Muscle of leg (tissue), 11 donors: ENCODE measurements around the gene MUC2. TPM values are rescaled to one million over a fixed set of nuclear protein-coding genes. Genes with fewer than 3 reads are reported as not detected.

ENCODE experiments used
- DNase-seq: peaks from one replicate; pipeline ENCODE4 v3.0.0; 2013
- H3K27ac ChIP-seq: one replicate; pipeline ENCODE4 v1.5.1; 2013; ENCODE audit warnings: mild to moderate bottlenecking, low read length, control low read depth
- H3K27me3 ChIP-seq: one replicate; pipeline ENCODE4 v1.6.1; 2013; ENCODE audit warnings: low read length; ENCODE audit not compliant: control insufficient read depth, insufficient read depth
- H3K36me3 ChIP-seq: one replicate; pipeline ENCODE4 v1.6.1; 2013; ENCODE audit warnings: low read length; ENCODE audit not compliant: control insufficient read depth, insufficient read depth
- H3K4me1 ChIP-seq: one replicate; pipeline ENCODE4 v1.6.1; 2013; ENCODE audit warnings: low read length; ENCODE audit not compliant: control insufficient read depth, insufficient read depth
- H3K4me3 ChIP-seq: one replicate; pipeline ENCODE4 v1.5.1; 2013; ENCODE audit warnings: low read length, control low read depth
- H3K9me3 ChIP-seq: replicated peaks from 2 replicates; pipeline ENCODE4 v1.6.1; 2013; ENCODE audit warnings: low read depth, low read length; ENCODE audit not compliant: control insufficient read depth
- WGBS: methylation state at CpG from one replicate; pipeline ENCODE4 v1.1.5; 2013; ENCODE audit warnings: missing lambda C conversion rate; ENCODE audit not compliant: insufficient coverage; 5-methylcytosine and 5-hydroxymethylcytosine counted together
- polyA plus RNA-seq, 8 donors: library from polyadenylated mRNA; unstranded; fragments of 120-200 nt; gene quantifications; one replicate each; pipeline versions ENCODE4 v1.2.1 to v1.2.3, GENCODE V29; 2013; ENCODE audit warnings: inconsistent platforms in 1 of 8, low replicate concordance in 1 of 8; ENCODE audit not compliant: insufficient read length in 8 of 8, insufficient read depth in 1 of 8
- total RNA-seq: library from RNA; stranded (reverse); fragments of 120-200 nt; gene quantifications from one replicate; pipeline ENCODE4 v1.2.4, GENCODE V29; 2013

The MUC2 gene
- total and polyA plus RNA-seq, 9 donors, result 0.01 to 2.2 (median 0.04) TPM; not detected in 3

DNA sequence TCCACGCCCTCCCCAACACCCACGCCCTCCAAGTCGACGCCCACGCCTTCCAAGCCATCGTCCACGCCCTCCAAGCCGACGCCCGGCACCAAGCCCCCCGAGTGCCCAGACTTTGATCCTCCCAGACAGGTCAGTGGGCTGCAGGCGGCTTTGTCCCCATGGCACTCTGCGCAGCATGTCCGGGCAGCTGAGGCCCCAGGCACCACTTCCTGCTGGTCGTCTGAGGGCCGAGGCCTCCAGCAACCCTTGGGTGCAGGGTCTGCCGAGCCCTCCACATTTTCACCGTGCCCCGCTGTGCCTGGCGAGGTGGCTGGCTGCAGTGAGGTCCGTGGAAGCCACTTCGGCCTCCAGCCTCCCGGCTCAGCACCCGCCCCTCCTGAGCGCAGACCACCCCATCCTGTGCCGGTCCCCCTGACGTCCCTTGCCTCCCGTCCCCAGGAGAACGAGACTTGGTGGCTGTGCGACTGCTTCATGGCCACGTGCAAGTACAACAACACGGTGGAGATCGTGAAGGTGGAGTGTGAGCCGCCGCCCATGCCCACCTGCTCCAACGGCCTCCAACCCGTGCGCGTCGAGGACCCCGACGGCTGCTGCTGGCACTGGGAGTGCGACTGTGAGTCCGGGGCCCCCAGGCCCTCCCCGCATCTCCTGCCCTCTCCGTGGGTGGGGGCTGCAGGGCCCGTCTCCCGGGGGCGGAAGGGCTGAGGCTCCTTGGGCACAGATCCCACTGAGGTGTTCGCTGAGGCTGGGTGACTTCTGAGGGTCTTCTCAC is 26.8 kb downstream of the MUC2 start:
- WGBS, result 91% methylated on average over 50 of the region's 50 CpGs
- H3K9me3 ChIP-seq, result peaks cover 8% of the 10 kb centered on the region
- H3K36me3 ChIP-seq, result no peaks in the 10 kb centered on the region
- no peak overlapping the region for H3K27ac ChIP-seq
- H3K4me1 ChIP-seq, result no peaks in the 10 kb centered on the region
- no peak overlapping the region for H3K4me3 ChIP-seq
- no peaks in the 10 kb centered on the region for H3K27me3 ChIP-seq
- no peak for DNase-seq

DNA sequence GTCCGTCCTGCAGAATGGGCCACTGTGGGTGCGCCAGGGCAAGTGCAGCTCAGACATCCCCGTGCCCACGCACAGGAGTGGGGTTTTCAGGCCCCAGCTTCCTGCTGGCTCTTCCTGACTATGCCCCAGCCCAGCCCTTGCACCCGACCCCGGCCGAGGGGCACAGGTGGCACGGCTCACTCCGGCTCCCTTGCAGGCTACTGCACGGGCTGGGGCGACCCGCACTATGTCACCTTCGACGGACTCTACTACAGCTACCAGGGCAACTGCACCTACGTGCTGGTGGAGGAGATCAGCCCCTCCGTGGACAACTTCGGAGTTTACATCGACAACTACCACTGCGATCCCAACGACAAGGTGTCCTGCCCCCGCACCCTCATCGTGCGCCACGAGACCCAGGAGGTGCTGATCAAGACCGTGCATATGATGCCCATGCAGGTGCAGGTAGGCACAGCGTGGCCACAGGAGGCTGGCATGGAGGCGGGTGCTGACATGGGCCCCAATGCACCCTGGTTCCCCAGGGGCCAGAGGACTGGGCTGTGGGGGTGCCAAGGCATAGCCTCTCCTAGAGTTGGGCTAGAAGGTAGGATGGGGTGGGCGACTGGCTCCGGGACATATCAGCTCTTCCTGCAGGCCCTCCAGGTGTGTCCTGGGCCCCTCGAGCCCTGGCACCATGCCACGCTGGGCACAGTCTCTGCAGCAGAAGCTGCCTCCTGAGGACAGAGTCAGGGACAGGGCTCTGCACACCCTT is 27.7 kb downstream of the MUC2 start:
- H3K36me3 ChIP-seq, result no peaks in the 10 kb centered on the region
- 88% methylated on average over 31 of the region's 31 CpGs for WGBS
- H3K4me3 ChIP-seq, result no peak overlapping the region
- no peak overlapping the region for H3K27ac ChIP-seq
- peaks cover 8% of the 10 kb centered on the region for H3K9me3 ChIP-seq
- DNase-seq, result no peak
- peaks cover 2% of the 10 kb centered on the region for H3K27me3 ChIP-seq
- H3K4me1 ChIP-seq, result no peaks in the 10 kb centered on the region

DNA sequence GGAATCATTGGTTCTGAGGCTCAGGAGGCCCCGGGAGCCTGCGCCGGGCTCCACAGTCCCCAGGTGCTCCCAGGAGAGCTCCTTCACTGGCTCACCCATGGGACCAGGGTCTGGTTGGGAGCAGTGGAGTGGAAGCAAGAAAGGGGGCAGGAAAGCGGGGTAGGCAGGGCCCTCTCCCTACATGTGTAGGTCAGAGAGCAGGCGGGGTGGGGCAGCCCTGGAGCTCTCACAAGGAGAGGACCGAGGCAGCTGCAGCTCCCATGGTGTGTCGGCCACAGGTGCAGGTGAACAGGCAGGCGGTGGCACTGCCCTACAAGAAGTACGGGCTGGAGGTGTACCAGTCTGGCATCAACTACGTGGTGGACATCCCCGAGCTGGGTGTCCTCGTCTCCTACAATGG is 28.3 kb downstream of the MUC2 start:
- Histone ChIP-seq H3K27ac (no peak overlapping the region), H3K36me3 (no peaks in the 10 kb centered on the region), H3K4me3 (no peak overlapping the region), H3K9me3 (peaks cover 8% of the 10 kb centered on the region), H3K4me1 (no peaks in the 10 kb centered on the region), H3K27me3 (peaks cover 5% of the 10 kb centered on the region)
- 87% methylated on average over 11 of the region's 12 CpGs for WGBS
- no peak for DNase-seq

DNA sequence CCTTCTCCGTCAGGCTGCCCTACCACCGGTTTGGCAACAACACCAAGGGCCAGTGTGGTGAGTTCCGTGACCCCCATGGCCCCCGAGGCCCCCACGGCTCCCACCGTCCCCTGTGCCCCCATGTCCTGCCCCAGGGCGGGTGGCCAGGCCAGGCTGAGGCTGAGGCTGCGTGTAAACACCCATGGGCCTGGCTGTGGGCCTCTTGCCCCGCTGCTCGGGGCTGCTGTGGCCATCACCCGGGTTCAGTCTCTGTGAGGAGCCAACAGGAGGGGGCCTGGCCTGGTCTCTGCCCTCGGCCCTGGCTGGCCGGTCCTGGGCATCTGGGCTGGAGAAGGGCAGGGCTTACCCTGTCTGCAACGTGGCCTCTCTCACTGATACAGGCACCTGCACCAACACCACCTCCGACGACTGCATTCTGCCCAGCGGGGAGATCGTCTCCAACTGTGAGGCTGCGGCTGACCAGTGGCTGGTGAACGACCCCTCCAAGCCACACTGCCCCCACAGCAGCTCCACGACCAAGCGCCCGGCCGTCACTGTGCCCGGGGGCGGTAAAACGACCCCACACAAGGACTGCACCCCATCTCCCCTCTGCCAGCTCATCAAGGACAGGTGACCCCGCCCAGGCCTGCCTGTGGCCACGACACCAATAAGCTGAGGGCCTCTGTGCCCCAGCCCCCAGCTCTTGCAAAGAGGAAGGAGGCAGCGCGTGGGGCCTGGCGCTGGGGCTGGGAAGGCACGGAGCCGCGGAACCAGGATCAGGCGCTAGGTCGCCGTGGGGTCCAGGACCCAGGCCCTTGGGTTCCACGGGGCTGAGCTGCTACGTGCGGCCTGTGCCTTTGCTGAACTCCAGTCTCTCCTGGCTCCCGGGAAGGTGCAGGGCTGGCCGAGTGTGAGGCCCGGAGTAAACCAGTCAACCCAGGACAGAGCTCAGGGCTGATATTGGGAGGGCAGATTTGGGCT is 29.0 kb downstream of the MUC2 start:
- H3K36me3 ChIP-seq, result no peaks in the 10 kb centered on the region
- WGBS, result 79% methylated on average over 41 of the region's 44 CpGs
- DNase-seq, result no peak
- no peak overlapping the region for H3K4me3 ChIP-seq
- H3K9me3 ChIP-seq, result peaks cover 8% of the 10 kb centered on the region
- peaks cover 5% of the 10 kb centered on the region for H3K27me3 ChIP-seq
- no peaks in the 10 kb centered on the region for H3K4me1 ChIP-seq
- H3K27ac ChIP-seq, result no peak overlapping the region

DNA sequence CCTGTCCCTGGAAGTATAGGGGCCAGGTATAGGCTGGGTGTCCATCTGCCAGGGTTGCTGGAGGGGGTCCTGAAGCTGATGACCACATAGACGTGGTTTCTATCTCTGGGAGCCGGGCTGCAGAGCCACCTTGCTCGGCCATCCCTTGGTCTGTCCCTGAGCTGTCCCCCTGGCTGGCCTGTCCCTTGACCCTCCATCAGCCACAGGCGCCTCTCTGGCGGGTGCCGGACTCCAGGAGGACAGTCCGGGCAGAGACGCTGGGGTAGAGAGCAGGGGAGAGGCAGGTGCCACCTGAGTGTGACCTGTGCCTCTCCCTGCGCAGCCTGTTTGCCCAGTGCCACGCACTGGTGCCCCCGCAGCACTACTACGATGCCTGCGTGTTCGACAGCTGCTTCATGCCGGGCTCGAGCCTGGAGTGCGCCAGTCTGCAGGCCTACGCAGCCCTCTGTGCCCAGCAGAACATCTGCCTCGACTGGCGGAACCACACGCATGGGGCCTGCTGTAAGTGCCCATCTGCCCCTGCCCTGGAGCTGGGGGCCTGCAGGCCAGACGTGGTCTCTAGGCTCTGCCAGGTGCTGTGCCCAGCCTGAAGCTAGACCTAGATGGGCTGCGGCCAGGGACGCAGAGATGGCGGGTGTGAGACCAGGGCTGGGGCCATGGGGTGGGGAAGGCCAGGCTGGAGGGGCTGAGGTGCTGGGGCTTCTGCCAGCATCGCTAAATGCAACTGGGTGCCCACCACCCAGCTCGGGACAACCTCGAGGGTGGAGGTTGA is 29.9 kb downstream of the MUC2 start:
- Histone ChIP-seq H3K4me3 (no peak overlapping the region), H3K27ac (no peak overlapping the region), H3K4me1 (no peaks in the 10 kb centered on the region), H3K36me3 (no peaks in the 10 kb centered on the region), H3K9me3 (peaks cover 5% of the 10 kb centered on the region), H3K27me3 (peaks cover 5% of the 10 kb centered on the region)
- no peak for DNase-seq
- 92% methylated on average over 25 of the region's 28 CpGs for WGBS

DNA sequence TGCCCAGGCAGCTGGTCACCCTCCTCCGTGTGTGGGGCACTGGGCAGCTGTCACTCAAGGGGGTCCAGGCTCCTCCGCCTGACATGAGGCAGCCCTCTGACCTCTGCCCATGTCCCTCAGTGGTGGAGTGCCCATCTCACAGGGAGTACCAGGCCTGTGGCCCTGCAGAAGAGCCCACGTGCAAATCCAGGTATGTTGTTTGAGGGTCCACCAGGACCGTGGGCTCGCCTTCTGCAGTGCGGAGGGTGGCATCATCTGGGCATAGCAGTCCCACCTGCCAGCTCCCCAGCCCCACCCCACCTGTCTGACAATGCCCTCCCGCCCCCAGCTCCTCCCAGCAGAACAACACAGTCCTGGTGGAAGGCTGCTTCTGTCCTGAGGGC is 30.5 kb downstream of the MUC2 start:
- peaks cover 5% of the 10 kb centered on the region for H3K27me3 ChIP-seq
- H3K4me1 ChIP-seq, result no peaks in the 10 kb centered on the region
- peaks cover under 1% of the 10 kb centered on the region for H3K9me3 ChIP-seq
- no peak for DNase-seq
- no peak overlapping the region for H3K4me3 ChIP-seq
- WGBS, result 92% methylated on average over 6 of the region's 7 CpGs
- H3K27ac ChIP-seq, result no peak overlapping the region
- H3K36me3 ChIP-seq, result no peaks in the 10 kb centered on the region

DNA sequence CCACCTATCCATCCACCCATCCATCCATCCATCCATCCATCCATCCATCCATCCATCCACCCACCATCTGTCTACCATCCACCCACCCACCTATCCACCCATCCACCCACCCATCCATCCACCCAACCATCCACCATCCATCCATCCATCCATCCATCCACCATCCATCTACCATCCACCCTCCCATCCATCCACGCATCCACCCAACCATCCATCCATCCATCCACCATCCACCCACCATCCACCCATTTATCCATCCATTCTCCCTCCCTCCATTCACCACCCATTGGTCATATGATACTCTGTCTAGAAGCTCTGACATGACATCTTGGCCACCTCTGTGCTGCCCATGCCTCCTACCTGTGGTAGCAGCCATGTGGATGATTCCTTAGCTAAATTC is 31.7 kb downstream of the MUC2 start:
- H3K36me3 ChIP-seq, result no peaks in the 10 kb centered on the region
- no peaks in the 10 kb centered on the region for H3K9me3 ChIP-seq
- H3K4me1 ChIP-seq, result no peaks in the 10 kb centered on the region
- WGBS, result 100% methylated on average over 1 of the region's 1 CpG
- H3K4me3 ChIP-seq, result no peak overlapping the region
- no peak overlapping the region for H3K27ac ChIP-seq
- no peak for DNase-seq
- H3K27me3 ChIP-seq, result peaks cover 5% of the 10 kb centered on the region

DNA sequence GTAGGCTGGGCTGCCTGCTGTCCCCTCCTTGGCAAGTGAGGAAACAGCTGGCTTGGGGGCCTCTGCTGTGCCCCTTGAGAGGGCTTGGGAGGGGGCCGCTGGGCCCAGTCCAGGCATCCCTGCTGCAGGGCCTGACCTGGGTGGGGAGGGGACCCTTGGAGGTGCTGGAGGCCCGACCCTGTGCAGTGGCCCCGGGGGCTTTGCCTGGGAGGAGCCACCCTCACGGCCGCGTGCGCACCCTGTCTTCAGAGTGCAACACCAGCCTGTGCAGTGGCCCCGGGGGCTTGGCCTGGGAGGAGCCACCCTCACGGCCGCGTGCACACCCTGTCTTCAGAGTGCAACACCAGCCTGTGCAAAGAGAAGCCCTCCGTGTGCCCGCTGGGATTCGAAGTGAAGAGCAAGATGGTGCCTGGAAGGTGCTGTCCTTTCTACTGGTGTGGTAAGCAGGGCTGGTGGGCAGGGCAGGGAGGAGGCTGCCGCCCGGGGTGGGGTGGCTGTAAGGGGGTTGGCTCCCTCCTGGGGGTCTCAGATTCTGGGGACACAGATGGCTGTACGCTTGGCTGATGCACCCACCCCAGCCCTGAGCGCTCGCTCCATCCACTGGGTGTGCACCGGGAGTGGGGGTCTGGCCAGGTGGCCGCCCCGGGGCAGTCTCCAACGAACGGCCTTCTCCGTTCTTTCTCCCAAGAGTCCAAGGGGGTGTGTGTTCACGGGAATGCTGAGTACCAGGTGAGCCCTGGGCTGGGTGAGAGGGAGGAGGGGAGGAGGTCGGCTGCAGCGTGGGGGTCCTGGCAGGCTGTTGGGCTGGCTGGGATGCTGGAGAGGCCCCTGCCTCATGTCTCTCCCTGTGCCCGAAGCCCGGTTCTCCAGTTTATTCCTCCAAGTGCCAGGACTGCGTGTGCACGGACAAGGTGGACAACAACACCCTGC is 32.9 kb downstream of the MUC2 start:
- Histone ChIP-seq H3K27ac (no peak overlapping the region), H3K27me3 (peaks cover 5% of the 10 kb centered on the region), H3K4me1 (no peaks in the 10 kb centered on the region), H3K4me3 (no peak overlapping the region), H3K9me3 (no peaks in the 10 kb centered on the region), H3K36me3 (no peaks in the 10 kb centered on the region)
- no peak for DNase-seq
- 79% methylated on average over 28 of the region's 32 CpGs for WGBS
